GM21423 (cell line): ENCODE results near the gene ASPSCR1.

Experiments used
- ATAC-seq: cut with Tn5 transposase; IDR thresholded peaks from one replicate; pipeline ENCODE4 v1.9.1; 2021; ENCODE audit warnings: mild to moderate bottlenecking, moderate library complexity; ENCODE audit not compliant: unreplicated experiment

The ASPSCR1 gene

GRCh38 chr17:82063424-82064415, 86.3 kb downstream of the ASPSCR1 start:
- no peak for ATAC-seq

- ATAC-seq, result no peak
Measured at GRCh38 chr17:82064433-82065192, 87.2 kb downstream of the ASPSCR1 start.

GRCh38 chr17:82065193-82065637, 87.8 kb downstream of the ASPSCR1 start:
- no peak for ATAC-seq

GRCh38 chr17:82065638-82066303, 88.3 kb downstream of the ASPSCR1 start, which contains the start of gene DUS1L:
DUS1L (minus strand) TSS chr17:82065804; CDS start chr17:82065059, 745 bp downstream.
- peak; percentile 67 for ATAC-seq
